Neuronal stem cell (in vitro differentiated cells): ENCODE results near the gene RAD51B.

Experiments used
- DNase-seq: peaks from one replicate; pipeline ENCODE4 v3.0.0-alpha.2; 2013; ENCODE audit warnings: low spot score
- H2AFZ ChIP-seq: one replicate; pipeline ENCODE4 v1.6.1; 2013; ENCODE audit warnings: mild to moderate bottlenecking, low read length, inconsistent platforms
- H2AK5ac ChIP-seq: 2 replicates; pipeline ENCODE4 v1.6.1; 2013; ENCODE audit warnings: low read depth, mild to moderate bottlenecking, inconsistent platforms, low read length, moderate library complexity, mixed read lengths
- H2BK120ac ChIP-seq: 2 replicates; pipeline ENCODE4 v1.6.1; 2013; ENCODE audit warnings: low read depth, mild to moderate bottlenecking, inconsistent platforms, low read length, moderate library complexity, mixed read lengths
- H2BK12ac ChIP-seq: one replicate; pipeline ENCODE4 v1.6.1; 2013; ENCODE audit warnings: low read length, inconsistent platforms
- H2BK15ac ChIP-seq: 2 replicates; pipeline ENCODE4 v1.6.1; 2013; ENCODE audit warnings: mild to moderate bottlenecking, low read length, inconsistent platforms, mixed read lengths
- H2BK5ac ChIP-seq: one replicate; pipeline ENCODE4 v1.6.1; 2013; ENCODE audit warnings: inconsistent platforms, mild to moderate bottlenecking, low read length, moderate library complexity
- H3K14ac ChIP-seq: one replicate; pipeline ENCODE4 v1.6.1; 2013; ENCODE audit warnings: low read length, inconsistent platforms
- H3K18ac ChIP-seq: 2 replicates; pipeline ENCODE4 v1.6.1; 2013; ENCODE audit warnings: low read length, inconsistent platforms
- H3K23ac ChIP-seq: 2 replicates; pipeline ENCODE4 v1.6.1; 2013; ENCODE audit warnings: low read depth, mild to moderate bottlenecking, mixed read lengths, low read length, inconsistent platforms; ENCODE audit not compliant: poor library complexity
- H3K27ac ChIP-seq: replicated peaks from 3 replicates; pipeline ENCODE4 v1.5.1; 2013; ENCODE audit warnings: low read length, inconsistent platforms
- H3K27me3 ChIP-seq, 3 experiments: 2 replicates each; pipeline ENCODE4 v1.6.1; 2013; ENCODE audit warnings: low read length in 3 of 3, mild to moderate bottlenecking in 2 of 3, inconsistent platforms in 1 of 3, low read depth in 1 of 3, mixed read lengths in 1 of 3, moderate library complexity in 1 of 3; ENCODE audit not compliant: control insufficient read depth in 3 of 3, insufficient read depth in 3 of 3
- H3K36me3 ChIP-seq, 2 donors: replicated peaks in 1 of 2; 2 replicates each; pipeline ENCODE4 v1.6.1; 2013; ENCODE audit warnings: low read length in 2 of 2; ENCODE audit not compliant: control insufficient read depth in 2 of 2, insufficient read depth in 2 of 2
- H3K4ac ChIP-seq: 2 replicates; pipeline ENCODE4 v1.6.1; 2013; ENCODE audit warnings: inconsistent platforms, mild to moderate bottlenecking, low read length, moderate library complexity
- H3K4me1 ChIP-seq, 2 donors: 1 replicate in 1 of 2; 2 replicates in 1 of 2; pipeline ENCODE4 v1.6.1; 2013; ENCODE audit warnings: low read length in 2 of 2, low read depth in 1 of 2; ENCODE audit not compliant: control insufficient read depth in 2 of 2, insufficient read depth in 1 of 2
- H3K4me2 ChIP-seq: one replicate; pipeline ENCODE4 v1.6.1; 2013; ENCODE audit warnings: mild to moderate bottlenecking, low read length, inconsistent platforms; ENCODE audit not compliant: insufficient read depth, poor library complexity, severe bottlenecking
- H3K4me3 ChIP-seq, 2 donors: 2 replicates each; pipeline ENCODE4 v1.5.1; 2013; ENCODE audit warnings: low read length in 2 of 2, mild to moderate bottlenecking in 2 of 2, inconsistent platforms in 1 of 2, moderate library complexity in 1 of 2
- H3K79me1 ChIP-seq: one replicate; pipeline ENCODE4 v1.6.1; 2013; ENCODE audit warnings: low read depth, mild to moderate bottlenecking, inconsistent platforms, low read length, moderate library complexity
- H3K9ac ChIP-seq: one replicate; pipeline ENCODE4 v1.6.1; 2013; ENCODE audit warnings: mild to moderate bottlenecking, low read depth, low read length, inconsistent platforms; ENCODE audit not compliant: poor library complexity
- H3K9me3 ChIP-seq, 2 donors: replicated peaks in 1 of 2; 2 replicates each; pipeline versions ENCODE3 to v1.6.1; 2013; ENCODE audit warnings: low read length in 2 of 2, mild to moderate bottlenecking in 2 of 2, inconsistent platforms in 1 of 2, low read depth in 1 of 2, mixed read lengths in 1 of 2, moderate library complexity in 1 of 2; ENCODE audit not compliant: control insufficient read depth in 2 of 2, insufficient read depth in 1 of 2
- H4K8ac ChIP-seq: one replicate; pipeline ENCODE4 v1.6.1; 2013; ENCODE audit warnings: low read depth, mild to moderate bottlenecking, inconsistent platforms, low read length, moderate library complexity
- H4K91ac ChIP-seq: one replicate; pipeline ENCODE4 v1.6.1; 2013; ENCODE audit warnings: low read length, low read depth, mild to moderate bottlenecking, inconsistent platforms; ENCODE audit not compliant: poor library complexity
- WGBS, 2 donors: extraction: QIAGEN DNeasy Blood & Tissue Kit; methylation state at CpG; one replicate each; pipeline ENCODE4 v1.1.7; 2013; ENCODE audit warnings: missing lambda C conversion rate in 2 of 2, mixed read lengths in 1 of 2; ENCODE audit not compliant: insufficient read length in 2 of 2, insufficient replicate concordance in 1 of 2; ENCODE audit errors: extremely low coverage in 2 of 2; 5-methylcytosine and 5-hydroxymethylcytosine counted together

The RAD51B gene

GRCh38 chr14:68630611-68631393 lies 811.2 kb downstream of the RAD51B start:
- no peak overlapping the region for H3K9ac ChIP-seq
- H2AFZ ChIP-seq, result no peak overlapping the region
- H3K36me3 ChIP-seq, result no peaks in the 10 kb centered on the region
- H2BK12ac ChIP-seq, result no peak overlapping the region
- no peak overlapping the region for H3K23ac ChIP-seq
- WGBS, 2 donors, result no CpG with 5 or more reads among the region's 11 CpGs
- no peak overlapping the region for H3K14ac ChIP-seq
- no peak overlapping the region for H3K4me3 ChIP-seq
- H3K9me3 ChIP-seq, result peaks cover 0 to 8% of the 10 kb centered on the region in 2 donors
- no peak overlapping the region for H2BK15ac ChIP-seq
- H3K4me1 ChIP-seq, result peaks cover 16 to 25% of the 10 kb centered on the region in 2 donors
- H2BK120ac ChIP-seq, result no peak overlapping the region
- H3K27me3 ChIP-seq, result no peaks in the 10 kb centered on the region
- peak overlapping the region; percentile 16 for H2AK5ac ChIP-seq
- H3K27ac ChIP-seq, result no peak overlapping the region
- DNase-seq, result no peak
- no peak overlapping the region for H4K91ac ChIP-seq
- no peaks in the 10 kb centered on the region for H3K79me1 ChIP-seq
- H2BK5ac ChIP-seq, result no peak overlapping the region
- H3K4ac ChIP-seq, result no peak overlapping the region
- H3K18ac ChIP-seq, result peak overlapping the region; percentile 15
- no peak overlapping the region for H3K4me2 ChIP-seq
- H4K8ac ChIP-seq, result no peak overlapping the region

GRCh38 chr14:68631394-68632053 lies 811.9 kb downstream of the RAD51B start:
- Histone ChIP-seq H3K27me3 (no peaks in the 10 kb centered on the region), H3K9me3 (peaks cover 0 to 8% of the 10 kb centered on the region in 2 donors), H4K91ac (no peak overlapping the region), H3K4me2 (no peak overlapping the region), H2AK5ac (peak overlapping the region; percentile 49), H3K27ac (no peak overlapping the region), H2BK15ac (peak overlapping the region; percentile 22), H3K9ac (no peak overlapping the region), H3K23ac (no peak overlapping the region), H3K36me3 (no peaks in the 10 kb centered on the region), H3K4ac (no peak overlapping the region), H4K8ac (no peak overlapping the region), H3K4me1 (peaks cover 16 to 25% of the 10 kb centered on the region in 2 donors), H3K18ac (peak overlapping the region; percentile 22), H3K14ac (no peak overlapping the region), H2BK12ac (peak overlapping the region; percentile 86), H3K79me1 (no peaks in the 10 kb centered on the region), H2BK5ac (no peak overlapping the region), H2BK120ac (no peak overlapping the region), H3K4me3 (no peak overlapping the region), H2AFZ (peak overlapping the region; percentile 57)
- no peak for DNase-seq
- WGBS, 2 donors, result no CpG with 5 or more reads among the region's 11 CpGs

- H3K79me1 ChIP-seq, result no peaks in the 10 kb centered on the region
- H2BK5ac ChIP-seq, result no peak overlapping the region
- no peak overlapping the region for H4K91ac ChIP-seq
- peaks cover 16 to 25% of the 10 kb centered on the region in 2 donors for H3K4me1 ChIP-seq
- H3K27ac ChIP-seq, result no peak overlapping the region
- H3K23ac ChIP-seq, result no peak overlapping the region
- no peak overlapping the region for H3K14ac ChIP-seq
- no peak overlapping the region for H3K9ac ChIP-seq
- peak overlapping the region; percentile 57 for H2AFZ ChIP-seq
- H2BK120ac ChIP-seq, result no peak overlapping the region
- no CpG with 5 or more reads among the region's 19 CpGs for WGBS, 2 donors
- no peak overlapping the region for H2BK12ac ChIP-seq
- peak overlapping the region; percentile 68 for H2AK5ac ChIP-seq
- no peak overlapping the region for H4K8ac ChIP-seq
- H3K4ac ChIP-seq, result no peak overlapping the region
- no peak for DNase-seq
- no peak overlapping the region for H3K4me3 ChIP-seq
- no peaks in the 10 kb centered on the region for H3K27me3 ChIP-seq
- no peak overlapping the region for H3K4me2 ChIP-seq
- H3K18ac ChIP-seq, result peak overlapping the region; percentile 2
- H2BK15ac ChIP-seq, result peak overlapping the region; percentile 8
- H3K9me3 ChIP-seq, result peaks cover 0 to 8% of the 10 kb centered on the region in 2 donors
- no peaks in the 10 kb centered on the region for H3K36me3 ChIP-seq
These were observed 812.7 kb downstream of the RAD51B start for GRCh38 chr14:68632054-68632895.
